HG03457 (cell line): ENCODE measurements around the gene NDUFB7.
"Not testable (repeated sequence)": the region's sequence is repeated elsewhere in the genome, so short reads cannot be mapped to it uniquely, and the experiment has no call there.

Source experiments
- ATAC-seq: cut with Tn5 transposase; IDR thresholded peaks from one replicate; pipeline ENCODE4 v1.9.1; 2021; ENCODE audit warnings: moderate number of reproducible peaks; ENCODE audit not compliant: unreplicated experiment

Gene NDUFB7

DNA sequence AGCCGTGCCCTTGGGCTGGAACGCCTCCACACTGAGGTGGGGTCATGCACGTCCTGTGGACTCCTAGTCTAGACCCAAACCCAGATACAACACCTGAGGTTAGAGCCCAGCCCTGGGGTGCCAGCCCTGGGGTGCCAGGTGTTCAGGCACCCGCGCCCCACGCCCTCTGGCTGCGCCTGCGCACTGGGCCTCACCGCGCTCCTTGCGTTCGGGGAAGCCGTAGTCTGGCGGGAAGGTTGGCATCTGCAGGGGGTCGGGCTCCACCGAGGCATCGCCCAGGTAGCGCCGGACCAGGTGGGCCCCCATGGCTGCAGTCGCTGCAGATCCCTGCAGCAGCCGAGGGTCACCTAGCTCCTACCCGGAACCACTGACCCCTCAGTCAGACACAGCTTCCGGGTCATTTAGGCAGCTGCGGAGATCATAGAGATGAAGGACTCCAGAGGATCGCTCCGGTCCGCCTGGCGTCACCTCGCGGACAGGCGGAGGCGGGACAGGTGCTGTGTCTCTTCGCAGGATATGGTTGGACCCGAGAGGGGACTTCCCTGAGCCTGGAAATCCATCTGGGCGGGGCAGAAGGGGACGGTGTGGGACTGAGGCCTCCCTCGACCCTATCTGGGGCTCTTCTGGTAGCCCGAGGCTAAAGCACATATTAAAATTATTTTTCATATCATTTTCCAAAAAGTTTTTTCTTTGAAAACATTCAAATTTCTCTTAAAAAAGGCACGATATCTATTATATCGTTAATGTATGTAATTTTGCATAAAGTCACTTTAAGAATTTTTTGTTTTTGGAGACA lies at the start of gene NDUFB7:
NDUFB7 (minus strand) TSS at position 372 of the 796 bp plus-strand sequence; CDS start at position 306, 66 bp downstream.
- ATAC-seq: peak; percentile 67

DNA sequence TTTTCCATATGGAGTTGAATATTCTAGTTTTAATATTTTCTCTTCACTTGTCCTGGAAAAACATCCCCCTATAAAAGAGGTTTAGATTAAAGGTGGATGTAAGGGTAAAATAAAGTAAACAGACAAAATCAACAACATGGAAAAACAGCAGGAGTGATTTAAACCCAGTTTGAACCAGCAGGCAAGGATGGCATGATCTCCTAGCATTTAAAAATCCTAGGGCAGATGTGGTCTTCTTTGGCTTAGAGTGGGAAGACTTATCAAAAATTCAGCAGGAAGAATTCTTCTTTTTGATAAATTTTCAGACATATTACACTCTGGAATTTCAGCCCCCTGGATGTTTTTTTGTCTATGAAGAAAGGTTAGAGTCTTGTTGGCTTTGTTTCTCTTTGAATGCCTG lies 47.5 kb upstream of the NDUFB7 start:
- ATAC-seq: no peak

DNA sequence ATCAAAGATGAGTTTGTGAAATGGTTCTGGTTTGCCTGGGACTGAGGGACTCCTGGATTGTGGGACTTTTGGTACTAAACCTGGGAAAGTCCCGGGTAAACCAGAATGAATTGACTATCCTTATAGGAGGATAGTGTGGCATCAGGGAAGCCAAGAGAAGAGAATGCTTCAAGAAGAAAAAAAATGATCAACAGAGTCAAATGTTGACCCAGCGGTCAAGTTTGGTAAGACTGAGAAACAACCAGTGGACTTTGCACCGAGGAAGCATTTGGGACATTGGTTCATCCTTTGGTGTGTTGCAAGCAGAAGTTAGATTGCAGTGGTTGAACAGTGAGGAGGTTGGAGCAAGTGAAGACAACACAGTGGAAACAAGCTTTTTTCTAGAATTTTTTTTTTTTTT lies 44.5 kb upstream of the NDUFB7 start:
- ATAC-seq: no peak

DNA sequence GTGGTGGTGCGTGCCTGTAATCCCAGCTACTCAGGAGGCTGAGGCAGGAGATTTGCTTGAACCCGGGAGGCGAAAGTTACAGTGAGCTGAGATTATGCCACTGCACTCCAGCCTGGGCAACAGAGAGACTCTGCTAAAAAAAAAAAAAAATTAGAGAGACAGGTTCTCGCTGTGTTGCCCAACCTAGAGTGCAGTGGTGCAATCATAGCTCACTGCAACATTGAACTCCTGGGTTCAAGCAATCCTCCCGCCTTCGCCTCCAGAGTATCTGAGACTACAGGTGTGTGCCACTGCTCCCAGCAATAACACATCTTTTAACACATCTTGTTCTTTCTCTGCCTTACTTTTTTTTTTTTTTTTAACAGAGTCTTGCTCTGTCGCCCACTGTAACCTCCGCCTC lies 43.8 kb upstream of the NDUFB7 start:
- no peak for ATAC-seq

DNA sequence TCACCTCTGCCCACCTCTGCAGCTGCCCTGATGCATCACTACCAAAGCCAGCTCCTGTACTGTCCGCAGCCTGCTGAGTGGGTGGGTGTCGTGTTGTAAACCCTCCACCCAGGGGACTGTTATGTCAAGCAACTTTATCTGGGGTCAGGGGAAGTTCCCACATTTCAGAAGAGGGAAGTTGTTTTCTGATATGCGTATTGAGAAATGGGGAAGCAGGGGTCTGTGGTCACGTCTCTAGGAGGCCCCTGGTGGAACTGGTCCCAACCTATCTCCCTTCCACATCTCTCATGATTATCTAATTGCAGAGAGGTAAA lies 42.2 kb upstream of the NDUFB7 start:
- no peak for ATAC-seq

DNA sequence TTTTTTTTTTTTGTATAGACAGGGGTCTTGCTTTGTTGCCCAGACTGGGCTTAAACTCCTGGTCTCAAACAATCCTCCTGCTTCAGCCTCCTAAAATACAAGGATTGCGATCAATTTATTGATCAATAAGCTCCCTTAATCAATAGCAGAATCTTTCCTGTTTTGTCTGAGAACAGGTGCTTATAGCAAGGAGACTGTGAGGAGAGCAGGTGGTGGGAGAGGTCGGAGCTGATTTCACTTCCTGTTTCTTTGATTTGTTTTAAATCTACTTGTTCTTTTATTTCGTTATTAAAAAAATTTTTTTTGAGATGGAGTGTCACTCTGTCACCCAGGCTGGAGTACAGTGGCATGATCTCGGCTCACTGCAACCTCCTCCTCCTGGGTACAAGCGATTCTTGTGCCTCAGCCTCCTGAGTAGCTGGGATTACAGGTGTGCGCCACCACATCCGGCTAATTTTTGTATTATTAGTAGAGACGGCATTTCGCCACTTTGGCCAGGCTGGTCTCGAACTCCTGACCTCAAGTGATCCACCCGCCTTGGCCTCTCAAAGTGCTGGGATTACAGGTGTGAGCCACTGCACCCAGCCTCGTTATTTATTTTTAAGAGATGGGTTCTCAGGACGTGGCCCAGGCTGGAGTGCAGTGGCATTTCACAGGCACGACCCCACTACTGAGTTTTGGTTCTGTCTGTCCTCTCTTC lies 41.7 kb upstream of the NDUFB7 start:
- not testable (repeated sequence) for ATAC-seq

DNA sequence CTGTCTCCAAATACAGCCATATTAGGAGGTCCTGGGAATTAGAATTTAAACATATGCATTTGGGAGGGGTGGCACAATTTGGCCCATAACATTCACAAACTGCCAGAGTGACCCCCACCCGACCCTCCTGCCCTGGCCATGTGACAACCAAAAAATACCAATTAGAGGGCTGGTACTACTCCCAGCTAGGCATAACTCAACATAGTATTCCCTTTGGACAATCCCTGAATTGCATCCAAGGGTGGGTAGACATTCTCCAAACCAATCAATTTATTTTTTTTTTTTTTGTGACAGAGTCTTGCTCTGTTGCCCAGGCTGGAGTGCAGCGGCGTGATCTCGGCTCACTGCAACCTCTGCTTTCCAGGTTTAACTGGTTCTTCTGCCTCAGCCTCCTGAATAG lies 40.8 kb upstream of the NDUFB7 start:
- ATAC-seq: no peak

DNA sequence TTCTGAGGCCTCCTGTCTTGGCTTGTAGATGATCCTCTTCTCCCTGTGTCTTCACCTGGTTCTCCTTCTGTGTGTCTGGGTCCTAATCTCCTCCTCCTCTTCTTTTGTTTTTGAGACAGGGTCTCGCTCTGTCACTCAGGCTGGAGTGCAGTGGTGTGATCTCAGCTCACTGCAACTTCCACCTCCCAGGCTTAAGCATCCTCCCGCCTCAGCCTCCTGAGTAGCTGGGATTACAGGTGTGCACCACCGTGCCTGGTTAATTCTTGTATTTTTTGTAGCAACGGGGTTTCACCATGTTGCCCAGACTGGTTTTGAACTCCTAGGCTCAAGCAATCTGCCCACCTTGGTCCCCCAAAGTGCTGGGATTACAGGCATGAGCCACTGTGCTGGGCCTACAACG lies 40.4 kb upstream of the NDUFB7 start:
- ATAC-seq: not testable (repeated sequence)

DNA sequence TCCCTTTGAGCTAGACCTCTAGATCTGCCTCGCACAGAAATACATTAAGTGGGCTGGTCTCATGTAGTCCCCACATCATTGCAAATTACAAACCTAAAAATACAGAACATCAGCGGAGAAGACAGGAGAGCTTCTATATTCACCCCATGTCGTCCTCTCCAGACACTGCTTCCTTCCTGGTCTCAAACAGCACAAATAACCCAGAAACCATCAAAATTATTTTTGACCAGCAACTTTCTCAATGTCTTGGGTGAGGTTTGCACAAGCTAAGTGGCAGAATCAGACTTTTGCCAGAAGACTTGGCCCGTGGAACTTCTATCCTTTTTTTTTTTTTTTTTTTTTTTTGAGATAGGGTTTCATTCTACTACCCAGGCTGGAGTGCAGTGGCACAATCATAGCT lies 39.2 kb upstream of the NDUFB7 start:
- ATAC-seq: no peak

DNA sequence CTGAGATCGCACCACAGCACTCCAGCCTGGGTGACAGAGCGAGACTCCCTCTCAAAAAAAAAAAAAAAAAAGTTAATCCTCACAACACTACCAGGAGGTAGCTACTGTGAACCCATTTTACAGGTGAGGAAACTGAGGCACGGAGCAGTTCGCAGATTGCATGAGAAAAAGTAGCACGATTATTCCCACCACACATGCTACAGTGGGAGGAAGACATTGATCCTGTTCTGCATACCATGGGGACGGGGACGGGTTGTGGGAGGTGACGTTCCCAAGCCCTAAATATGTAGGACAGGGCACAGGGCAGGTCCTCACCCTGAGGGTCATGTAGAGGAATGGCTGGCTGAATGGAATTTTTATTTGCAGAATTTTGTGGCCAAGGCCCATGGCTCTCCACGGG lies 34.8 kb upstream of the NDUFB7 start:
- ATAC-seq: no peak

DNA sequence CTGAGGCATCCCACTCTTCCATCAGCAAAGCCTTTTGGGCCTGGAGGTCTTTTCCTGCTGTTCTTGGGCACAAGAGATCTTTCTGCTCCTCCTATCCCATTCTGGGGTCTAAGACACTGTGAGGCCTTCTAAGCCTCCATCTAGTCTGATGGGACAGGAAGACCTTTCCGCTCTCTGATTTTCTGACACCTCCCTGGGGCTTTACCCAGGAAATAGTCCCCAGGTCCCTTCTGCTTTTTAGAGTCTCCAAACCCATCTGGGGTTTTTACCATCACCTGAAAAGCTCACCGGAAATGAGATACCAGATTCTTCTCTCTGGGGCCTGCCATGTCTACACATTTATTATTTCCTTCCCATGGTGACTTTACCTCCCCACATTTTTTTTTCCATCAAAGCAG lies 32.1 kb upstream of the NDUFB7 start:
- peak; percentile 69 for ATAC-seq

DNA sequence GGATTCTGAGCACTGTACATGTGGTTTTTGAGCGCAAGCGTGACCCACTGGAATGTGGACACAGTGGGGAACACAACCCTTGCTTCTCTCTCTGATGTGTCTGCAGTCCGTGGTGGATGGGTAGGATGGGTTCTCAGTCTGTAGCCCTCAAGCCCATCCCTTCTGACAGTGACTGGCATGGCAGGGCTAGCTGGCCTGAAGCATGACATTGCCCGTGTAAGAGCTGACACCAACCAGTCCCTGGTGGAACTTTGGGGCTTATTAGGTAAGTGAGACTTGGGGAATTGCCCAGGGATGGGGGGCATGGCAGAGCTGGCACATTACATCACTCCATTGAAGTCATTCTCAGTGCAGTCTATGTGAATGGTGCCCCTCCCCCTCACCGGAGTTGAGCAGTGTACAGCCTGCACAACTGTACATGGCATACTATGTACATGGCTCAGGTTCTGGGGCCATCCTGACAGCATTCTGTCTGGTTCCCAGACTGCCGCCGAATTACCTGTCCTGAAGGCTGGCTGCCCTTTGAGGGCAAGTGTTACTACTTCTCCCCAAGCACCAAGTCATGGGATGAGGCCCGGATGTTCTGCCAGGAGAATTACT lies 27.8 kb upstream of the NDUFB7 start:
- no peak for ATAC-seq

DNA sequence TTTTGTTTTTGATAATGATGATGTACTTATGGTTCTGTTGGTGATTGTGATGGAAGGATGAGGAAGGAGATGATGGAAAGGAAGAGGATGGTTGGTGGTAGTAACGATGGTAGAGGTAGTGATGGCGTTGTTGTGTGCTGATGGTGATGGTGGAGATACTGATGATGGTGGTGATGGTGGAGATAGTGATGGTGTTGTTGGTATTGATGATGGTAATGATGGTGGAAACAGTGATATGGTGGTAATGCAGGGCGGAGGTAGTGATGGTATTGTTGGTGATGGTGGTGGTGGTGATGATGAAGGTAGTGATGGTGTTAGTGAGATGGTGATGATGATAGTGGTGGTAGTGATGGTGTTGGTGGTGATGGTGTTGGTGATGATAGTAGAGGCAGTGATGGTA lies 23.7 kb upstream of the NDUFB7 start:
- ATAC-seq: no peak

DNA sequence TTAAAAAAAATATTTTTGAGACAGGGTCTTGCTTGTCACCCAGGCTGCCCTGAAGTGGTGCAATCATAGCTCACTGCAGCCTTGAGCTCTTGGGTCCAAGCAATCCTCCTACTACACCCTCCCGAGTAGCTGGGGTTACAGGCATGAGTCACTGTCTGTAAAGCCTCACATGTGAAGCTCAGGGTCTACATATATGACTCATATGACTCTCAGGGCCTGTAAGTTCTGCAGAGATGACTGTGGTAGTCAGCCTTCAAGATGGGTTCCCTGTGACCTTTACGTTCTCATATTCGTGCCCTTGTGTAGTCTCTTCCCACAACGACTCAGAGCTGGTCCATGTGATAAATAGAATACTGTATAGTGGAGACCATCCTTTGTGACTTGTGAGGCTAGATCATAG lies 17.6 kb upstream of the NDUFB7 start:
- ATAC-seq: not testable (repeated sequence)

DNA sequence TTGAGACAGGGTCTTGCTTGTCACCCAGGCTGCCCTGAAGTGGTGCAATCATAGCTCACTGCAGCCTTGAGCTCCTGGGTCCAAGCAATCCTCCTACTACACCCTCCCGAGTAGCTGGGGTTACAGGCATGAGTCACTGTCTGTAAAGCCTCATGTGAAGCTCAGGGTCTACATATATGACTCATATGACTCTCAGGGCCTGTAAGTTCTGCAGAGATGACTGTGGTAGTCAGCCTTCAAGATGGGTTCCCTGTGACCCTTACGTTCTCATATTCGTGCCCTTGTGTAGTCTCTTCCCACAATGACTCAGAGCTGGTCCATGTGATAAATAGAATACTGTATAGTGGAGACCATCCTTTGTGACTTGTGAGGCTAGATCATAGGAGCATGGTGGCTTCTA lies 13.3 kb upstream of the NDUFB7 start:
- peak; percentile 71 for ATAC-seq

DNA sequence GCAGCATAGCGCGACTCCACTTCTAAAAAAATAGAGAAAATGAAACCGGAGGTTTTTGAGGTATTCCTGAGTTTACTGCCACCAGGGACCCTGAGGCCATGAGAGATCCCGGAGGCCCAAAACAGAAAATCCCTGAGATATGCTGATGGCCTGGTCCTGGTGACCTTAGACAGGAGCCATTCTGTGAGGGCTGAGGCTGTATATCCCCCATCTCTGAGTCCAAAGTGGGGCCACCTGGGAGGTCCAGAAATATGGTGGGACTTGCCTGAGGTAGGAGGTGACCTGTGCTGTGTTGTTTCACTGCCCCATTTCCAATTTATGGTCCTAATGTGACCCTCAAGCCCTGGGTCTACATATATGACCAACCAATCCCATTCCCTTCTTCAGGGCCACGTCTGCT lies 12.5 kb upstream of the NDUFB7 start:
- ATAC-seq: not testable (repeated sequence)

DNA sequence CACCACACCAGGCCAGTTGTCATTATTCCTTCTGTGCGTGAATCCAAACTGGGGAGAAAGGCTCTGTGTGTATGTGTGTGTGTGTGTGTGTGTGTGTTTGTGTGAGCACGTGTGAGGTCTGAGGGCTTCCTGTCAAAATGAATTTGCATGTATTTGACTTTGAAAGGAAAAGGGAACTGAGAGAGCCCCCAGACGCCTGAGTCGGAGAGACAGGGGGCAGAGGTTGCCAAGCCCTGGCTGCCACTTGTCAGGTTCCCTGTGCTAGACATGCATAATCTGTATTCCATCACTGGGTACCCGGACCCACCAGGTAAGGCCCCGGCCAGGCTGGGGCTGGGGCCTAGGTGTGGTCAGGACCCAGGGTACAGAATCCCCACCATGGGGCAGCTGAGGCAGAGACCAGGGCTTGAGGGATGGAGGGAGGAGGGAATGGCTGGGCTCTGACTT lies 11.1 kb upstream of the NDUFB7 start, which contains the start of gene CLEC17A:
CLEC17A (plus strand) TSS at position 191 of the 447 bp plus-strand sequence; CDS start at position 268, 77 bp downstream.
- no peak for ATAC-seq

DNA sequence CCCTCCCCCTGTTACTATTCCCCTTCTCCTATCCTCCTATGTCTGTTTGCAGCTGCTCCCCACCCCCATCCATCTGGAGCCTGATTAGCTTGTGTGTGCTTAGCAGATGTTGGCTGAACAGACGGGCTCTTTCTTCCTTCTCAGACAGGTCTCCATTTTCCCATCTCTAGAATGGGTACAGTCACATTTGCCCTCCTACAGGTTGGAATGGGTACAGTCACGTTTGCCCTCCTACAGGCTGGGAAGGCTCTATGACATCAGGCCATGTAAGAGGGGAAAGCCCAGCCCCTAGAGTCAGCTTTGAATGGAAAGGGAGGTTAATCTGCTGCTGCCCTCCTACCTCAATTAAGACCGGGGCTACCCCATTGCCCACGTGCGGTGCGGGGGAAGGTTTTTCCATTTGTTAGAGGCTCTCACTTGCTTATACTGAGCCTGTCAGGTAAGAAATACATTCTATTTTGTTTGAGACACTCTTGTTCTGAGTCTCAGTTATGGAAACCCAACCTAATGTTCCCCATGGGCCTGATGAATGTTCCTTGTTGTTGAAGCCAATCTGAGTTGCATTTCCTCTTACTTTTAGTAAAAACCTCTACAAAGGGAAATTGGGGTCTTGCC lies 8.9 kb upstream of the NDUFB7 start:
- ATAC-seq: no peak

DNA sequence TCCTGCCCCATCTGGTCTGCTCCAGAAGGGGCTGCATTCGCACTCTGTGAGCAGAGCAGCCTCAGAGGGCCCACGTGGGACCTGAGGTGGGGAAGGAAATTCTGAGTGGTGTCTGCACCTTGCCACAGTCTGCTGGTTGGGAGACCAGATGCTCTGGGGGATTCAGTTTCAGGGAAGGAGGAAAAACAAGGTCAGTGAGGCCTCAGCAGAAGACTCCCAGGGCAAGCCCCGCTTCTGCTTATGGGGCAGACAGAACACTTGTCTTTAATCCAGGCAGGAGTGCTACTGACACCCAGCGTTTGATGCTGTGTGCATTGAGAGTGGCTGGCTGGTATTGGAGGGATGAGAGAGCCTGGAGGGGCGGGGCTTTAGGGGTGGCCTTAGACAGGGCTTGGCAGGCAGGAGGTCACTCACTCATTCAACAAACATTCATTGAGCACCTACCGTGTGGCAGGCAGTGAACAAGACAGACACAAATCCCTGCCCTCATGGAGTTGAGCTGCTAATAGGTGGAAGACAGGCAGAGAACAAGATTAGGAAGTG lies 6.1 kb upstream of the NDUFB7 start:
- no peak for ATAC-seq

DNA sequence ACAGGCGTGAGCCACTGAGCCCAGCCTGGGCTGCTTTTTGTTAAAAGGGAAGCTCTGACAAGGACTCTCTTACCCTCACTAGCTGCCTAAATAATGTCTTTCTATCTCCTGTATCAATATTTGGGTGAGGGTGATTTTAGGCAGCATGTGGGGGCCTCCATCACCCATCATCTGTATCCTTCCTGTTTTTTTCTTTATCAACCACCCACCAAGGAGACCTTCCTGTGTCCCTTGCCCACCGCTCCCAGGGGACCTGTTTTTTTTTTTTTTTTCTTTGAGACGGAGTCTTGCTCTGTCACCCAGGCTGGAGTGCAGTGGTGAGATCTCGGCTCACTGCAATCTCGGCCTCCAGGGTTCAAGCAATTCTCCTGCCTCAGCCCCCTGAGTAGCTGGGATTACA lies 5.4 kb upstream of the NDUFB7 start:
- no peak for ATAC-seq

DNA sequence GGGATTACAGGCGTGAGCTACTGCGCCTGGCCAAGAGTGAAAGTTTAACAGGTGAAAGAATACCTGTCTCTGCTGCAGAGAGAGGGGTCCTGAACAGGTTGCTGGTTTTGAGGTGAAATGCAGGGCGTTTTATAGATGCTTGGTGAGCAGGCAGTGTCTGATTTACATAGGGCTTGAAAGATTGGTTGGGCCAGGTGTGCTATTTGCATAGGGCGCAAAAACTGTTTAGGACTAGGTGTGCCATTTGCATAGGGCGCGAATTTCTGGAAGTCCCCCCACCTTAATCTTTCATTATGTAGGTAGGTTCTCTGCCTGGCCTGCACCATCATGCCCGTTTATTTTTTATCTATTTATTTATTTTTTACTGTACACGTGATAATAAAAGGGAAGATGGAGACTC lies 4.5 kb upstream of the NDUFB7 start:
- no peak for ATAC-seq
